Measurements from ENCODE around the gene RIMS1.

Gene RIMS1

GRCh38 chr6:72238900-72239299, 352.6 kb downstream of the RIMS1 start:
- no peak for DNase-seq (ENCODE audit: low read depth in 2 of 2)

- no peak for DNase-seq (ENCODE audit: low read depth in 2 of 2)
Observed at GRCh38 chr6:72245565-72245964, 359.2 kb downstream of the RIMS1 start.

- no peak for DNase-seq (ENCODE audit: low read depth in 2 of 2)
Observed at GRCh38 chr6:72246926-72247325, 360.6 kb downstream of the RIMS1 start.

GRCh38 chr6:72248621-72249020, 362.3 kb downstream of the RIMS1 start:
- no peak for DNase-seq (ENCODE audit: low read depth in 2 of 2)

- DNase-seq (ENCODE audit: low read depth in 2 of 2) = no peak
Observed at GRCh38 chr6:72250664-72251063, 364.3 kb downstream of the RIMS1 start.

GRCh38 chr6:72260489-72260888, 374.1 kb downstream of the RIMS1 start:
- DNase-seq (ENCODE audit: low read depth in 2 of 2) = no peak

- no peak for DNase-seq (ENCODE audit: low read depth in 2 of 2)
Observed at GRCh38 chr6:72261554-72261953, 375.2 kb downstream of the RIMS1 start.

GRCh38 chr6:72262254-72262653, 375.9 kb downstream of the RIMS1 start:
- DNase-seq (ENCODE audit: low read depth in 2 of 2) = no peak

- no peak for DNase-seq (ENCODE audit: low read depth in 2 of 2)
Observed at GRCh38 chr6:72267470-72267869, 381.1 kb downstream of the RIMS1 start.

GRCh38 chr6:72271531-72271930, 385.2 kb downstream of the RIMS1 start:
- no peak for DNase-seq (ENCODE audit: low read depth in 2 of 2)

- DNase-seq (ENCODE audit: low read depth in 2 of 2) = no peak
Observed at GRCh38 chr6:72272958-72273357, 386.6 kb downstream of the RIMS1 start.

- DNase-seq (ENCODE audit: low read depth in 2 of 2) = no peak
Observed at GRCh38 chr6:72275888-72276287, 389.5 kb downstream of the RIMS1 start.

- DNase-seq (ENCODE audit: low read depth in 2 of 2) = no peak
Observed at GRCh38 chr6:72282201-72282600, 395.9 kb downstream of the RIMS1 start.

- DNase-seq (ENCODE audit: low read depth in 2 of 2) = no peak
Observed at GRCh38 chr6:72283571-72283970, 397.2 kb downstream of the RIMS1 start.

GRCh38 chr6:72286911-72287311, 400.6 kb downstream of the RIMS1 start:
- DNase-seq (ENCODE audit: low read depth in 2 of 2) = no peak

GRCh38 chr6:72287801-72288200, 401.5 kb downstream of the RIMS1 start:
- no peak for DNase-seq (ENCODE audit: low read depth in 2 of 2)

GRCh38 chr6:72288592-72288991, 402.2 kb downstream of the RIMS1 start:
- no peak for DNase-seq (ENCODE audit: low read depth in 2 of 2)

- DNase-seq (ENCODE audit: low read depth in 2 of 2) = no peak
Observed at GRCh38 chr6:72290620-72291019, 404.3 kb downstream of the RIMS1 start.

- no peak for DNase-seq (ENCODE audit: low read depth in 2 of 2)
Observed at GRCh38 chr6:72296375-72296774, 410.0 kb downstream of the RIMS1 start.

- no peak for DNase-seq (ENCODE audit: low read depth in 2 of 2)
Observed at GRCh38 chr6:72305971-72306370, 419.6 kb downstream of the RIMS1 start.

GRCh38 chr6:72316675-72317380, 430.5 kb downstream of the RIMS1 start:
- DNase-seq (ENCODE audit: low read depth in 2 of 2) = no peak

GRCh38 chr6:72321788-72322187, 435.4 kb downstream of the RIMS1 start:
- DNase-seq (ENCODE audit: low read depth in 2 of 2) = no peak

- no peak for DNase-seq (ENCODE audit: low read depth in 2 of 2)
Observed at GRCh38 chr6:72322771-72323170, 436.4 kb downstream of the RIMS1 start.

GRCh38 chr6:72324591-72324990, 438.2 kb downstream of the RIMS1 start:
- no peak for DNase-seq (ENCODE audit: low read depth in 2 of 2)

All from stimulated activated CD8-positive, alpha-beta memory T cell treated with anti-CD3 and anti-CD28 coated beads, Interleukin-7, amount 100 ng/mL, for 1 hour (primary cell).